Suprapubic skin (tissue), 3 donors: ENCODE measurements around the gene B3GNT7.

ENCODE experiments used
- EP300 ChIP-seq: sonication (generic); formaldehyde crosslinking; IDR thresholded peaks from one replicate; pipeline ENCODE4 v1.6.1; 2017; ENCODE audit warnings: antibody characterized with exemption
- POLR2A ChIP-seq, 2 donors: fragments of 450-650 bp; IDR thresholded peaks; one replicate each; pipeline ENCODE4 v1.6.1; 2017; ENCODE audit warnings: antibody characterized with exemption in 2 of 2, mild to moderate bottlenecking in 2 of 2, moderate library complexity in 2 of 2
- TF ChIP-seq, protein P1 (sequence below), 2 donors: fragments of 200-600 bp in 1 of 2; fragments of 450-650 bp in 1 of 2; sonication (generic) in 1 of 2; IDR thresholded peaks; one replicate each; pipeline ENCODE4 v1.5.1; 2016 to 2019; ENCODE audit warnings: antibody characterized with exemption in 2 of 2, mild to moderate bottlenecking in 1 of 2, moderate library complexity in 1 of 2

DNA sequence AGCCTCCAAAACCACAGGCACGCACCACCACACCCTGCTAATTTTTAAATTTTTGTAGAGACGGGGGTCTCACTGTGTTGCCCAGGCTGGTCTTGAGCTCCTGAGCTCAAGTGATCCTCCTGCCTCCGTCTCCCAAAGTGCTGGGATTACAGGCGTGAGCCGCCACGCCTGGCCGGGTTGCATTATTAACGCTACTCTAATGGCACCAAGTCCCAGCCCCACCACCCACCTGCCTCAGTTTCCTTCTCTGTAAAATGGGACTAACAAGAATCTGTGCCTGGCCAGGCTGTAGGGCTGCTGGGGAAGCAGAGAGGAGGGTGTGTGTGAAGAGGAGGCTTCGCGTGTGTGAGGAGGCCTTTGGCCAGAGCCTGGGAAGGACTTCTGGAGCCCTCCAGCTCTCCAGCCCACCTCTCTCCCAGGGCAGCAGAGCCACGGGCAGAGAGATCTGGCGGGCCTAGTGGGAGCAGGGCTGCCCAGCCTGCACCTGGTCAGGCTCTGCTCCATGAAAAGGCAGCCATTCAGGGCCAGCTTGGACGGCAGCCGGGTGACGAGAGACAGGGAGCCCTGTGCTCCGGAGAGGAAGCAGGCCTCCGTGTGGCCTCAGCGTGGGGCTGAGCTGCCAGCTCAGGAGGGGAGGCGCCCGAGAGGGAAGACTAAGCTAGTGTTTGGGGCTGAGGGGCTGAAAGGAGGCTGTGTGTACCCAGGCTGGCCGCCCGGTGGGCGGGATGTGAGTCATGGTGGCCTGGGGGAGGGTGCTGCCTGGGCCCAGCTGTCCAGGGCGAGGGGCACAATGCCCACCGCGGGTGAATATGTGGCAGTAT is 7.4 kb upstream of the B3GNT7 start:
- TF ChIP-seq POLR2A (IDR thresholded peaks at IDR 0.05) (no peak), EP300 (no peak)
- TF ChIP-seq, protein P1, sequence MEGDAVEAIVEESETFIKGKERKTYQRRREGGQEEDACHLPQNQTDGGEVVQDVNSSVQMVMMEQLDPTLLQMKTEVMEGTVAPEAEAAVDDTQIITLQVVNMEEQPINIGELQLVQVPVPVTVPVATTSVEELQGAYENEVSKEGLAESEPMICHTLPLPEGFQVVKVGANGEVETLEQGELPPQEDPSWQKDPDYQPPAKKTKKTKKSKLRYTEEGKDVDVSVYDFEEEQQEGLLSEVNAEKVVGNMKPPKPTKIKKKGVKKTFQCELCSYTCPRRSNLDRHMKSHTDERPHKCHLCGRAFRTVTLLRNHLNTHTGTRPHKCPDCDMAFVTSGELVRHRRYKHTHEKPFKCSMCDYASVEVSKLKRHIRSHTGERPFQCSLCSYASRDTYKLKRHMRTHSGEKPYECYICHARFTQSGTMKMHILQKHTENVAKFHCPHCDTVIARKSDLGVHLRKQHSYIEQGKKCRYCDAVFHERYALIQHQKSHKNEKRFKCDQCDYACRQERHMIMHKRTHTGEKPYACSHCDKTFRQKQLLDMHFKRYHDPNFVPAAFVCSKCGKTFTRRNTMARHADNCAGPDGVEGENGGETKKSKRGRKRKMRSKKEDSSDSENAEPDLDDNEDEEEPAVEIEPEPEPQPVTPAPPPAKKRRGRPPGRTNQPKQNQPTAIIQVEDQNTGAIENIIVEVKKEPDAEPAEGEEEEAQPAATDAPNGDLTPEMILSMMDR (IDR thresholded peaks at IDR 0.05) = no peak
